GM12891 (cell line): ENCODE results near the gene MLLT10.

Experiments used
- DNase-seq: peaks from one replicate; pipeline ENCODE4 v3.0.0; 2011; ENCODE audit warnings: low spot score; ENCODE audit not compliant: insufficient read length
- FAIRE-seq: peaks from 2 replicates; lab custom pipeline; 2011; peaks lifted over from hg19 to GRCh38; lab: Jason Lieb, UNC
- PAX5 ChIP-seq: IDR thresholded peaks from 2 replicates; pipeline ENCODE4 v1.6.1; 2011; ENCODE audit warnings: low read length, moderate library complexity, mild to moderate bottlenecking; ENCODE audit not compliant: insufficient read depth, severe bottlenecking
- POLR2A ChIP-seq: IDR thresholded peaks from 2 replicates; pipeline ENCODE4 v1.6.1; 2011; ENCODE audit warnings: low read depth, low read length, control low read depth
- POLR2AphosphoS5 ChIP-seq: IDR thresholded peaks from 2 replicates; pipeline ENCODE4 v1.6.1; 2011; ENCODE audit warnings: low read depth, low read length, control low read depth
- POU2F2 ChIP-seq: IDR thresholded peaks from 2 replicates; pipeline ENCODE4 v1.6.1; 2011; ENCODE audit warnings: low read depth, mild to moderate bottlenecking, control low read depth, low read length, moderate library complexity
- SPI1 ChIP-seq: IDR thresholded peaks from 2 replicates; pipeline ENCODE4 v1.6.1; 2011; ENCODE audit warnings: low read depth, low read length, control low read depth
- TAF1 ChIP-seq: IDR thresholded peaks from 2 replicates; pipeline ENCODE4 v1.6.1; 2011; ENCODE audit warnings: low read depth, low read length, control low read depth

The MLLT10 gene

DNA sequence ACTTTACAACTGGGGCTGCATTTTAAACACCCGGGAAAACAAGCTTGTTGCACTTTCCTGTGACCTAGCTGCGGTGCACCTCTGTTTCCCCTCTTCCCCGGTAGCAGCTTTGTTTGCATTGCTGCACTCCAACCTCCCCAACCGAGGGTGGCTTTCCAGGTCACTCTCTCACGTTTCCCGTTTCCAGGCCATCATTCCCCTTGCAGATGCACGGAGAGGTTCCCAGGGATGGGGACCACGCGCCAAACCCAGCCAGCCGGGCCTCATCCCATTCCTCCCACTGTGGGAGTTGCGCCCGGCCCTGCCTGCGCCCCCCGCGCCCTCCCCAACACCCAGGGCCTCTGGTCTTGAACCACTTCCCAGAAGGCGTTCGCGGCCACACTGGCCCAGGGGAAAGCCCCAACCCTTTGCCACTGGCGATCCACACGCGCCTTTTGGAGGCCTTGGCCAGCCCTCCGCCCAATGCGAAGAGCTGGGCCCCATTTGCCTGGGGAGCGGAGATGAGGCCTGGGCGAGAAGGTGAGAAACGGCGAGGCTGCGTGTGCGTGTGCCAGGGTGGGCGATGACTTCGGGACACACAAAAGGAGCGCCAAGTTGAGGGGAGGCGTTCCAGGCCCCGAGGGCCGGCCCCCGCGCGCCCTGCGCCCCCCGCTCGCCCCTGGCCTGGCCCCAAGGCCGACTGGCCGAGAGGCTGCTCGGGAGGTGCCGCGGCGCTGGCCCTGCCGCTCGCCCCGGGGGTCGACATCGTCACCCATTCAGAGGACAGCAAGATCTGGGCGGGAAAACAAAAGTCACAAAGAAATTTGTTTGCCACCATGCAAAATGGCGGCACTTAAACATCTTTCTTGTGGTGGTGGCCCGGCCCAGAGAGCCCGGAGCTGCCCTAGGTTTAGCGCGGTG lies 24.4 kb upstream of the MLLT10 start:
- no peak for FAIRE-seq
- TF ChIP-seq POLR2AphosphoS5 (no peak), POLR2A (no peak), PAX5 (no peak)
- no peak for DNase-seq

GRCh38 chr10:21510241-21511094 lies 23.6 kb upstream of the MLLT10 start:
- DNase-seq (no peak), FAIRE-seq (no peak)

DNA sequence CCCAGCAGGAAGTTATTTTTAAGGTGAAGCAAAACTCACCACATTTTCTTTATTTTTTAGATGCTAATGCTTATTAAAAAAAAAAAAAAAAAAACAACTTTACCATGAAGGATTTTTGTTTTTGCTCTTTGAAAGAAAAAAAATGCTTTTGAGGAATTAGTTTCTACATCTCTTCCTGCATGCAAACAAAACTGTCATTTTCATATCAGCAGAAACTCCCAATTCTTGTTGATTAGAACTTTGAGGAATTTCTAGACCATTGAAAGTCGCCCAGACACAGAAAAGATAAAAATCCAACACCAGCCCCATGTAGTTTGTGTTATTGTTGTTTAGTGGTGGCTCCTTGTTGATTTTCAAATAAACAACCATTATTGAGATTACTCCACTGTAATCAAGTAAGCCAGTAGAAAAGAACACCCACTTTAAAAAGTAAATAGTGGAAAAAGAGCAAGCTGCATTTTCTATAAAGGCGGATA lies 22.9 kb upstream of the MLLT10 start:
- FAIRE-seq = no peak
- DNase-seq = no peak
- TF ChIP-seq POLR2A = no peak
- TF ChIP-seq PAX5 = no peak
- TF ChIP-seq TAF1 = no peak
- no peak for TF ChIP-seq POLR2AphosphoS5
- no peak for TF ChIP-seq POU2F2
- TF ChIP-seq SPI1 = no peak

More at GRCh38 chr10:21510241-21511094, 23.6 kb upstream of the MLLT10 start:
- no peak for TF ChIP-seq PAX5
- no peak for TF ChIP-seq POLR2A
- TF ChIP-seq TAF1 = no peak
- TF ChIP-seq SPI1 = no peak
- TF ChIP-seq POU2F2 = no peak
- TF ChIP-seq POLR2AphosphoS5 = no peak

DNA sequence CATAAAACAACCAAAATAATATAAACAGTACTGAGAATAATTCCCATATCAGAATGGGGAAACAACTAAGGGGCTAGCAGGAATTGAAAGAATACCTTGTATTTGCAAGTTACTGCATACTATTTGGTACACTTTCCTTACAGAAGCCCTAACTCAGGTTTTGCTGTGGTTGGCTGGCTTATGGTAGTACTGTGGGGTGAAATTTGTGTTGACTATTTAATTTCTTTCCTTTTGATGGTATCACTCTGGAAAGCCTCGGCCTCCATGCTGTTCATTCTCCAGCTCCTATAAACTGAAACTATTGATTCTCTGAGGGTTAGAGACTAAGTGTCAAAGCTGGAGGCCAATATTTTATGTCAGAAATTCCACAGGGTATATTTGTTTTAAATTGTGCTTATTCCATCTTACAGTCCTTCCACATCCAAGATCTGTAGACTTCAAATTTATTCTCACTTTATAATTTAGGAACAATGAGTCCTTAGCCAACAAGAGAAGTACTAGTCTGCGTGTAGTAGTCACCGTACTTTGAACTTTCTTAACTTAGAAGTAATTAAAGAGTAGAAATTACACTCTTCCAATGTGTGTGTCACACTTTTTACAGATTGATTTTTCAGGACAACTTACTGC lies 22.0 kb upstream of the MLLT10 start:
- FAIRE-seq = no peak
- DNase-seq = no peak
- no peak for TF ChIP-seq TAF1
- no peak for TF ChIP-seq POU2F2
- no peak for TF ChIP-seq PAX5
- no peak for TF ChIP-seq SPI1
- no peak for TF ChIP-seq POLR2A
- TF ChIP-seq POLR2AphosphoS5 = no peak

DNA sequence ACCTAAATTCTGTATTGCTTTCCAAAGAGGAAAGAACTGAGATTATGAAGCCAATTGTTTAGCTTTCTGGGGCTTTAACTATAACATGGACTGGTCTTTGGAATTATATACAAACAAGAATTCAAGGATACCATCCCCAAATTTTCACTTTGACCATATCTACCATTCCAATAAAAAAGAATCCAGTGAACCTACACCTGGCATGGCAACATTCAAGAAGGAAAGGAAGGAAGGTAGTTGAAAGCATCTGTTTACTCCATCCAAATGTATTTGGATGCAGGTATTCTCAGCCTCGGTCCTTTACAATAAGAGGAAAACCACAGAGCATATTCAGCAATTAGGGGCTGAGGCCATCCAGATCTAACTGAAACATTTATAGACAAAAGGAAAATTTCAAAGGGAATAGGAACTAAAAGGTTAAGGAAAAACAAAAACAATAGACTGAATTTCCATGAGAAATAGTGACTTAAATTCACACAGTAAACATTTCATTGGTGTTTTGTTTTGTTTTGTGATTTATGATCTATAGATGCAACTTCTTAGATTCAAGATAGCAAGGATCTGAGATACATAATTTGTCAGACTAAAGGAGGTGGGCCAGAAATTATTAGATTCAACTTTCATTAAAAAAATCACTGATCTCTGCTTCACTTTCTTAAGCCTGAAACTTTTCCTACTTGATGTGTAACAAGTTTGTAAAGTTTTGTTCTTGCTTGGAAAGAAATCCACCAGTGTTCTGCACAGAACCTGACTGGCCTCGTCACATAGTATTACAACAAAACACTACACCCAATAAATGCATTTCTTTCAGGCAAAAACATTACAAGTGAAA lies 21.2 kb upstream of the MLLT10 start:
- no peak for TF ChIP-seq PAX5
- TF ChIP-seq POLR2AphosphoS5 = no peak
- TF ChIP-seq TAF1 = no peak
- TF ChIP-seq SPI1 = no peak
- no peak for TF ChIP-seq POLR2A
- no peak for FAIRE-seq
- DNase-seq = no peak

DNA sequence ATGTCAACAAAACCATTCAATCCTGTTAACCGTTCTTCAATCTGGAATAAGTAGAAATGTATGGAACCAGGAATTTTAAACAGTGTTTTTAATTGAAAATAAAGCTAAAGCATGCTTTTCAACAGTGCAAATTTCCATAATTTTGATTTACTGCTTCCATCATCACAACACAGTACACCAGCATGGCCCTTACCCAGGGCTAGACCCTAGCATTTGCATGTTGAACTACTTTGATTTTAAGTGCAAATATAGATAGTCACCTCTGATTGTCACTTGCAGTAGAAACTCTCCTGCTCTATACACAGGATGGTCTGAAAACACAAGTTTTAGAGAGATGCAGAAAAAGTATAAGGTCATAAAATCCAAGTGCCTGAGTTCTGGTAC lies 20.6 kb upstream of the MLLT10 start:
- no peak for FAIRE-seq
- no peak for DNase-seq

GRCh38 chr10:21514129-21514817 lies 19.8 kb upstream of the MLLT10 start:
- TF ChIP-seq TAF1 (no peak), POLR2A (no peak), POU2F2 (no peak)
- FAIRE-seq (no peak), DNase-seq (no peak)

More for the DNA sequence above, 20.6 kb upstream of the MLLT10 start:
- TF ChIP-seq TAF1 (no peak), POU2F2 (no peak), SPI1 (no peak), POLR2AphosphoS5 (no peak), POLR2A (no peak), PAX5 (no peak)

DNA sequence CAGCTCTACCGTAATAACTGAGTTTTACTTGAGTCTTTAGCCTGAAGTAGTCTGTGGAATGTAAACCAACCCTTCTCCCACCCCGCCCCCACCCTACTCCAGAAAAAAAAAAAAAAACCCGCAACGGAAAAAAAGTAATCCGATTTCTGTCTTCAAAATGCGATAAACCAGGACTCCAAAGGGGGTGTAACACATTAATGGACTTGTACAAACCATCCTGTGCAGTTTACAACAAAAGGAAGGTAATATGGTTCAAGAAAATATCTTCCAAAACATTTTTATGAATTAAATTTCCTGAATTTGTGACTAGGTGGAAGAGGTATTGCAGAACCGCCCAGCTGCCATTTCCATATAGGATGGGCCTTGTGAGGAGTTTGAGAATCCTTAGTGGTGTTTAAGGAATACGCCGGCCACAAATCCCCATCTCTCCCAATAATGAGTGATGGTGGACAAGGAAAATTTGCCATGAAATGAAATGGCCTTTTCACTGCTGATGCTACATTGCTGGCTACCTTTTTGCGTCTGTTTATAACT lies 19.1 kb upstream of the MLLT10 start:
- DNase-seq = no peak
- no peak for FAIRE-seq
- TF ChIP-seq SPI1 (no peak), POU2F2 (no peak), POLR2AphosphoS5 (no peak), PAX5 (no peak), POLR2A (no peak), TAF1 (no peak)
